ENCODE measurements around the gene ZBTB24. TPM values are rescaled to one million over a fixed set of nuclear protein-coding genes. Genes with fewer than 3 reads are reported as not detected.
A peak's percentile ranks its signal among the peaks of the same experiment; 100 is the strongest.

The ZBTB24 gene
- total RNA-seq, 2 donors from 2014 or later, result 3.7 to 4.5 TPM

GRCh38 chr6:109455437-109456110 is 27.4 kb downstream of the ZBTB24 start, which contains the start of gene MICAL1:
Gene MICAL1 (minus strand): TSS chr6:109455772. CDS start chr6:109454196, 1,576 bp downstream.
- Histone ChIP-seq H3K9me3 (no peaks in the 10 kb centered on the region), H3K27me3 (no peaks in the 10 kb centered on the region), H3K4me3 (peak within 1 kb of the TSS; percentile 59 to 82), H3K36me3 (no peaks in the 10 kb centered on the region), H3K4me1 (peaks cover 0 to 32% of the 10 kb centered on the region in 2 donors), H3K27ac (peak within 1 kb of the TSS; percentile 74 to 77)
- no peak for DNase-seq (ENCODE audit: low spot score)
- peak in 1 of 2 donors; percentile 54 for TF ChIP-seq CTCF (IDR thresholded peaks at IDR 0.05)

- Histone ChIP-seq H3K4me1 (peaks cover 0 to 32% of the 10 kb centered on the region in 2 donors), H3K27me3 (no peaks in the 10 kb centered on the region), H3K4me3 (peak overlapping the region; percentile 59 to 82), H3K36me3 (no peaks in the 10 kb centered on the region), H3K9me3 (no peaks in the 10 kb centered on the region), H3K27ac (peak overlapping the region; percentile 74 to 77)
- TF ChIP-seq CTCF (IDR thresholded peaks at IDR 0.05), result no peak
- no peak for DNase-seq (ENCODE audit: low spot score)
Measured at GRCh38 chr6:109454496-109455436, 28.3 kb downstream of the ZBTB24 start.

- Histone ChIP-seq H3K36me3 (no peaks in the 10 kb centered on the region), H3K27ac (peak overlapping the region; percentile 74 to 77), H3K9me3 (no peaks in the 10 kb centered on the region), H3K4me3 (peak overlapping the region in 1 of 2 donors; percentile 82), H3K4me1 (peaks cover 0 to 32% of the 10 kb centered on the region in 2 donors), H3K27me3 (no peaks in the 10 kb centered on the region)
- TF ChIP-seq CTCF (IDR thresholded peaks at IDR 0.05), result no peak
- no peak for DNase-seq (ENCODE audit: low spot score)
Measured at GRCh38 chr6:109453594-109454495, 29.2 kb downstream of the ZBTB24 start.

- no peak for TF ChIP-seq CTCF (IDR thresholded peaks at IDR 0.05)
- no peaks in the 10 kb centered on the region for H3K9me3 ChIP-seq
- no peak overlapping the region for H3K4me3 ChIP-seq
- peaks cover 0 to 32% of the 10 kb centered on the region in 2 donors for H3K4me1 ChIP-seq
- no peaks in the 10 kb centered on the region for H3K36me3 ChIP-seq
- no peak for DNase-seq (ENCODE audit: low spot score)
- H3K27me3 ChIP-seq, result no peaks in the 10 kb centered on the region
- no peak overlapping the region for H3K27ac ChIP-seq
Measured at GRCh38 chr6:109453156-109453555, 29.9 kb downstream of the ZBTB24 start.

- peaks cover 0 to 28% of the 10 kb centered on the region in 2 donors for H3K4me1 ChIP-seq
- H3K9me3 ChIP-seq, result no peaks in the 10 kb centered on the region
- no peak overlapping the region for H3K27ac ChIP-seq
- no peaks in the 10 kb centered on the region for H3K27me3 ChIP-seq
- H3K4me3 ChIP-seq, result no peak overlapping the region
- H3K36me3 ChIP-seq, result no peaks in the 10 kb centered on the region
- TF ChIP-seq CTCF (IDR thresholded peaks at IDR 0.05), result no peak
- no peak for DNase-seq (ENCODE audit: low spot score)
Measured at GRCh38 chr6:109452181-109452580, 30.8 kb downstream of the ZBTB24 start.
